SIG-M5 treated with dmso at 0.1 percent for 504 hours (cell line): Measurements from ENCODE around the gene CDKN1C.
A peak's percentile ranks its signal among the peaks of the same experiment; 100 is the strongest.

ENCODE experiments used
- DNase-seq: peaks from one replicate; lab custom pipeline; 2025; ENCODE audit not compliant: unreplicated experiment; lab: John Stamatoyannopoulos, UW

CDKN1C gene

DNA sequence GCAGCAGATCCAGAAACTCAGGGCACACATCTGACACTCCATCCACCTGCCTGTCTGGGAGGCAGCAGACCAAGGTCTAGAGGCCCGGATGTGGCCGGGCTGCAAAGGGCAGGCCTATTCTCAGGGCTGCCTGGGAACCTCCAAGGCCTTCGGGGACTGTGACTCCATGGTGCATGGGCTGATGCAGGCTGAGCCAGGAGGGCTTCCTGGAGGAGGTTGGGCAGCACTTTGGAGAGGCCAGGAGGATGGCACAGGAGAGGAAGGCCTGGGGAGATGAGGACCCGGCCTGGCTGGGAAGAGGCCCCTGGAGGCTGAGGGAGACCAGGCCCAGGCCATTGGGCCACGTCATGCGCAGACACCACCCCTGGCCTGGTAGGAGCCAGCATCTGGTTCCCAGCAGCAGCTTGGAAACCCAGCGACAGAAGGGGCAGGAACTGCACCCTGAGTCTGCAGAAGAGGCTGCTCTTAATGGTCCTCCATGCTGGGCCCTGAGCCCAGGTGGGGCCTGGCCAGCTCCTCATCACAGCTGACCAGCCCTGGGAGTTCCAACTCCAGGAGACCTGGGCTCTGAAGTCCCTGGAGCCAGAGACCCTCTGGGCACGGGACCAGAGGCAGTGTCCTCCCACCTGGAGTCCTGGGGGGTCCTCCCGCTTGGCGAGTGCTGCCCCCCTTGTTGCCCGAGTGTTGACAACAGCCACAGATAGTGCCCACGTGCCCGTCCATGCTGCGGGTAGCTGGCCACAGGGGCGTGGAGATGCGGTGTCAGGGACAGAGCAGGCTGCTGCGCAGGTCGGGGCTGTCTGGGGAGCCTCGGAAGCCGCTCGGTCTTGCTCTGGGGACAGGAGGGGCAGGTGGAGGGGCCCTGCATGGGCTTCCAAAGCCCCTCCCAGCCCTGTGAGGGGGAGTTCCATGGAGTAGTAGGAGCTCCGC lies 38.1 kb upstream of the CDKN1C start:
- no peak for DNase-seq

DNA sequence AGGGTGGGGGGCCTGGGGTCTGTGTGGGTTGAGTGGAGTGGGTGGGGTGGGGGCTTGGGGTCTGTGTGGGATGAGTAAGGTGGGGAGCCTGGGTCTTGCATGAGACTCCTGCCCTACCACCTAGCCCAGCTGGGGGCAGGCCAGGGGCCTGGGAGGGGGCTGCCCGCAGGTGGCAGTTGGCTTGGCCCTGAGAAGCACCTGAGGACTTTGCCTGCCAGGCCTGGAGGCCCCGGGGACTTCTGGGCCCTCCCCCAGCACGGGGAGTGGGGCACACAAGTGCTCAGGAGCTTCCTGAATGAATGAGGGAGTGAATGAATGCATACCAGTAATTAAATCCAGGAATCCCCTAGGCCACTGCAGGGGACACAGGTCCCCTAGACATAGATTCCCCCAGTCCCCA lies 37.1 kb upstream of the CDKN1C start:
- no peak for DNase-seq

DNA sequence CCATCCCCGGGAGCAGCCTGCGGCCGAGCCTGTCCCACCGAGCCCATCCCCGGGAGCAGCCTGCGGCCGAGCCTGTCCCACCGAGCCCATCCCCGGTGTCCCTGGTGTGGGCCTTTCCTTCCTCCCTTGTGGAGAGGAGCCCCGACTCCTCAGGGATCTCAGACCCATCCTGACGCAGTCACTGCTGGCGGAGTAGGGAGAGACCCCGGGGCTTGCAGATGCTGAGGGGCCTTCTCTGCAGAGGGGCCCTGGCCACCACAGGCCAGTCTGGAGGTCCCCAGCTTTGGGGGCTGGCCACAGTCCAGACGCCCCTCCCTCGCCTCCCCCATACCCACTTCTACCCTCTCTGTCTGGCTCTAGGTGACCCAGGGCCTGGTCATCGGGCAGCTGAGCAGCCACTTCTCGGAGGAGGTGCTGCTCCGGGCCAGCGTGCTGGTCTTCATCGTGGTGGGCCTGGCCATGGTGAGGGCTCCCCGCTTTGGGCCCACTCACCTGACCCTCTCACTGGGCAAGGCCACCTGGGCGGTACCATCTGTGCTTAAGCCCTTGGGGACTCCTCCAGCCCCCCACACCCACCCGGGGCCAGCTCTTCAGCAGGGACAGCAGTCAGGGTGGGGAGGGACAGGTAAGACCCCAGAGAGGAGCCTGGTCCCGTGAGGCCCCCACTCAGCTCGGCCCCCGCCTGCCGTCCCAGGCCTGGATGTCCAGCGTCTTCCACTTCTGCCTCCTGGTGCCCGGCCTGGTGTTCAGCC lies 36.3 kb upstream of the CDKN1C start:
- no peak for DNase-seq

DNA sequence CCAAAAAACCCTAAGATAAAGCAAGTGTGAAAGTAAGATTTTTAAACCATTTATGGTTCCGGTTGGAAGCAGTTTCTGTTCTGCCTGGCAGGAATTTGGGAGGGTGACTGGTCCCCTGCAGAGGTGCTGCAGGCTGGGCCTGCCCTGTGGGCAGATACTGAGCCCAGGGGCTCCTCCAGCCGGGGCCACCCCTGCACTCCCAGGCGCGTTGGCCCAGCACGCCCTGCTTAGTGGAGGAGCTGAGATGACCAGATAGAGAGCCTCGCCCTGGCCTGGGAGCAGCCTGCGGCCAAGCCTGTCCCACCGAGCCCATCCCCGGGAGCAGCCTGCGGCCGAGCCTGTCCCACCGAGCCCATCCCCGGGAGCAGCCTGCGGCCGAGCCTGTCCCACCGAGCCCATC lies 35.7 kb upstream of the CDKN1C start:
- no peak for DNase-seq

DNA sequence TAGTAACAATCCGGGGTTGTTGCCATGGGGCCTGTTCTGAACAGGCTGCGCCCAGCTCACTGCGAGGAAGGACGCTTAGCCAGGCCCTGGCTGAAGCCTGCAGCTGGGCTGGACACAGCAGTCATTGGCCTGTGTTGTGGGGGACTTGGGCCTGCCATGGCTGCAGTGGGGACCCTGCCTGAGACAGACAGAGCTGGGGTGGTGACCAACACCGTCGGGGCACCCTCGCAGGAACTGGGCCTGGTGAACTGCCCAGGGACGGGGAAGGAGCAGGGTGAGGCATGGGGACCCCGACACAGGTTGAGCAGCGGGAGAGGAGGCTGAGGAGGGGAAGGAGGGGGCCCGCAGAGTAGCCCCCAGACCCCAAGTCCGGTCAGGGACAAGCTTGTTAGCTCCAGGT lies 34.8 kb upstream of the CDKN1C start:
- DNase-seq = no peak

DNA sequence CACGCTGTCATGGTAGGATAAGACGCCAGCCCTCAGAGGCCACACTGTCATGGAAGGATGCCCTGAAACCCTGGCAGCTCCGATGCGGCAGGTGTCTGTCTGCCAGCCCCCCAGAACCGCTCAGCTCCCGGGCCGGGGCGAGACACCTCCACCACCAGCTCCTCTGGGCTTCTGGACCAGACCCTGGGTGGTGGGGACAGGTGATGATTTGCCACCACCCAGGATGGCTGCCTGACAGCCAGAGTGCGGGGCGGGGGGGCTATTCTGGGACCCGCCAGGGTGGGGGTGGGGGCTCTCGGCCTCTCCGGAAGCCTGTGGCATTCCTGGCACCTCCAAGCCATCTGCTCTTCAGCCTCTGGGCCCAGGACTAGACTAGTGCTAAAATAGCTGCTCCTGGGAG lies 34.3 kb upstream of the CDKN1C start:
- no peak for DNase-seq

DNA sequence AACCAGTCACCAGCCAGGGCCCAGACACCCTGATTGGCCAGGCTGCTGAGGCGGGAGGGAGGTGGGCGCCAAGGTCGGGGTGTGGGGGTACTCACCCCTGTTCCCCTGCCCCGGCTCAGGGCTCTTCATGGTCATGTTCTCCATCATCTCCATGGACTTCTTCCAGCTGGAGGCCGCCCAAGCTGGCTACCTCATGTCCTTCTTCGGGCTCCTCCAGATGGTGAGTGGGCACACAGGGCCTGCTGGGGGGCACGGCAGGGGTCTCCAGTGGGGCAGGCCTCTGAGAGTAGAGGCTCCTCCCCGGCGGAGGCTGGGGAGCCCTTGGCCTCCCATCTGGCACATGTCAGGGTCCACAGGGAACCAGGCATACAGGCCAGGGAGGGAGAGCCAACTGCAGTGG lies 33.6 kb upstream of the CDKN1C start:
- DNase-seq = no peak

DNA sequence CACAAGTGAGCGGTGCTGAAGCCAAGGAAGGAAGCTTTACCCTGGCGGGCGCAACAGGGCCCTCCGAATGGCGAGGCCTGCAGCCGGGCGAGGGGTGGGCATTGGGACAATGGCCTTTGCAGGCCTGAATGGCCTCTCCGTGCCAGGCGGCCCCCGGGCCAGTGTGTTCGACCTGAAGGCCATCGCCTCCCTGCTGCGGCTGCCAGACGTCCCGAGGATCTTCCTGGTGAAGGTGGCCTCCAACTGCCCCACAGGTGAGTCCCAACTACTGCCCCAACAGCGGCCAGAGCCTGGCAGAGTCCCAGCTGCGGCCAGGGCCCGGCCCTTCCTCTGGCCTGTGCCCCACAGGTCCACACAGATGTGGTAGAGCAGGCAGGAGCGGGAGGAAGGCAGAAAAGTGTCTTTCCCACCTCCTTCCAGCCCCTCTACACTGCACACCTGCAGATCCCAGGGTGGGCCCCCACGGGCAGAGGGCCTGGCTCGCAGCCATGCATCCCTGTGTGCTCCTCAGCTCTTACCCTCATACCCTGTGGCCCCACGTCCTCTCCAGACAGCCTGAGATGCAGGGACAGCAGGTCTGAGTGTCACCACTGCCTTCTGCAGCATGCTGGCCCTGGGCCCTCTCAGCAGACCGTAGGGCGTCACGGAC lies 32.4 kb upstream of the CDKN1C start:
- DNase-seq = no peak

DNA sequence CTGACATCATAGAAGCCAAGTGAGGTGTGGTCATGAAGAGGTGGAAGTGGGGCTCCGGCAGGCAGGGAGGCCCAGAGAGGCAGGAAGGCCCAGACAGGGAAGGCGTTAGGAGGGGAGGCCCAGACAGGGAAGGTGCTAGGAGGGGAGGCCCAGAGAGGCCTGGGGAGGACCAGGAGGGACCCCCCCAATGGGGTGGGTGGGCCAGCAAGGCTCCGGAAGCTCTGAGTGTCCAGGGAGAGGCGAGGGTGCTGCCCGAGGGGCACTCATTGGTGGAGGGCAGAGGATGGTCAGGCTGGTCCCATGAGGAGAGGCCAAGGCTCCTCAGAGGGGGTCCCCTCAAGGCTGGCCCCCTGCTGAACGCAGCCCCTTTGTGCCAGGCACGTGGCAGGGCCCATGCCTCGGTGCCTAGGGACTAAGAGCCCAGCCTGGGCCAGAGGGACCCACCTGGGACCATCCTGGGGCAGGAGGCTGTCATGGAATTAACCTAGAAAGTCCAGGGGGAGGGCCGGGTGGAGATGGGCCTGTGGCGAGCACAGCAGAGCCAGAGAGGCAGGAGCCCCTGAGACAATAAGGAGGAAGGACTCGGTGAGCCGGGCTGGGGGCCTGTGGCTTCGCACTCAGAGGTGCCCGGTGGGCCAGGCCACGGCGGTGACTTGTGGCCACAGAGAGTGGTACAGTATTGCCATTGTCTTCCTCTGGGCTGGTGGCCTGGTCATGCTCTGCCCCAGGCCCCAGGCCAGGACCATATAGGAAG lies 31.5 kb upstream of the CDKN1C start:
- no peak for DNase-seq

DNA sequence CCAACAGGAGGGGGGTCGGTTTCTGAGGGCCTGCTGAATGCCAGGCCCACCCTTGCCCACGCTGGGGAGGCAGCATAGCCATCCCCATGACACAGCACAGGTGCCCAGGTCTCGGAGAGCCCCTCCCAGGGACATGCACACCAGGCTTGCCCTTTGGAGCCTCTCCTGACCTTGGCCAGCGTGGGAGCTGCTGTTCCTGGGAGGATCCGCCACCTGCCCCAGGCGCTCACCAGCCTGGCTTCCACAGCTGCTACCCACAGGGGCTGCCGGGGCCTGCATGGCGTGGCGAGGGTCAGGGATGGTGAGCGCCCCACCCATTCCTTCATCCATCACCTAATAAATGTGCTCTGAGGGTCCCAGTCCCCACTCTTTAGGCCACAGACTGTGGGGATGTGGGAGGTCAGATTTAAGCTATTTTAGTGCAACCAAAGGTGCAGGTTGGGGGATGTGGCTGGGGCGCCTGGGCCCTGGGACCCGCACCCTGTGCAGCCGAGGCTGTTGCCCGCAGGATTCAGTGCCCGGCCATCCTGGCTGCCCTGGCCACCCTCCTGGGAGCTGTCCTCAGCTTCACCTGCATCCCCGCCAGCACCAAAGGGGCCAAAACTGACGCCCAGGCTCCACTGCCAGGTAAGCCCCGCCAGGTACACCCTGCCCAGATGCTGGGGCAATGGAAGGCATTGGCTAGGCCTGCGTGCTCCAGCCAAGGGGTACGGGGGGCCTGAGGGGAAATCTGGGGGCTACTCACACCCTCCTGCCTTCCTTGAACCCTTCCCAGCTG lies 30.7 kb upstream of the CDKN1C start:
- DNase-seq = no peak

DNA sequence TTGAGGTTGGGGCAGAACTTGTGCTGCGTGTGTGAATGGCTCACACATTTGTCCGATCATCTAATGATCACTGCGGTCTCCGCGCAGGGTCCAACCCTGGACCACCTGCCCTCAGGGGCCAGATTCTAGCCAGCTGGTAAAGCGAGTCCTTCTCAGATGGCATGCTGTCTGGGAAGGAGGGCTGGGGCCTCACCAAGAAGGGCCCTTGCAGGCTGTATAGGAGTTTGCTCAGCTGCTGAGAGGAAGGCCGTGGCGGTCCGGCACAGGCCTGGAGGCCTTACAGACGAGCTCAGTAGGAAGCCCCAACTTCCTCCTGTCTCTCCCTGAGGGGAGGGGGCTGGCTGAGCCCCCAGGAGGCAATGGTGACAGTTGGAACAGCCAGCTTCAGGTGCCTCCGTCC lies 29.9 kb upstream of the CDKN1C start:
- DNase-seq = no peak

DNA sequence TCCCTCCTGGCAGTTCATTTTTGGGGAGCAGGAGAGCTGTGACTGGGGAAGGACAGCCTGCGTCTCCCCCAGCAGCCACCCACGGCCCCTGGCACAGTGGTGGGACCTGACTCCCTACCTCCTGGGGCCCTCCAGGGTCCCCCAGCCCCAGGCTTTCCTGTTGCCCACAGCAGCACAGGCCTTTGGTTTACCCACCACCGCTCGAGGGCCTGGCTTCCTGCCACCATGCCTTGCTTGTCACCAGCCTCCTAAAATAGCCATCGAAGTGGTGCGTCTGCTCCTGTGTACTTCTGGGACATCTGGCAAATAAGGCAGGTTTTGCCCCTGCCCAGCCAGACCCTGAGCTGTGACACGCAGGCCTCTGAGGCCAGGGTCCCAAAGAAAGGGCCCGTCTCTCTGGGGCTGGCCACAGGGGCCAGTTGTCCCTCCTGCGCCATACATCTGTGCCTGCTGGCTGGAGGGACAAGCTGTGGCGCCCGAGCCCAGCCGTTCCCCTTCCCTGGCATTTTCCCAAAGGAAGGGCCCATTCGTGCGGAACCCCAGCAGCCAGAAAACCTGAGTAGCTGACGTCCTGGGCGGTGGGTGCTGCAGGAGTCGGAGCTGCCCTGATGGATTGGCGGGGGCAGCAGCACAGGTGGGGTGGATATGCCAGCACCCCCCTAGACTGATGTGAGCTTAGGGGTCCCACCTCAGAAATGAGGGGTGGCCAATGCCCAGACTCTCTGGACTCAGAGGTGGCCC lies 29.1 kb upstream of the CDKN1C start:
- DNase-seq = no peak

DNA sequence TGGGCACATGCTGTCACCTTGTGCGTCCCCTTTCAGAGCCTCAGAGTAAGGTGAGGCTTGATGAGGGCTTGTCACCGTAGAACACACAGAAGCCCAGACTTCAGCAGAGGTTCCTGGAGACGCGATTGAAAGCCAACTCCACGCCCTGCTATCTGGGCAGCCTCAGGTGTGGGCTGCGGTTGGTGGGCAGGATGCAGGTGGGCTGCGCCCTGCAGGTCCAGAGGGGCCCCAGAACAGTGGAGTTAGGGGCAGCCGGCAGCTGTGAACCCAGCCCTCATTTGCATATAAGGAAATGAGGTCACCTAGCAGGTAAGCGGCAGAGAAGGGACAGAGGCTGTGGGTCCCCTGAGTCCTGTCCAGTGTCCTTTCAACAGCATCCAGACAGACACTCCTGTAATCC lies 28.2 kb upstream of the CDKN1C start:
- DNase-seq = no peak

DNA sequence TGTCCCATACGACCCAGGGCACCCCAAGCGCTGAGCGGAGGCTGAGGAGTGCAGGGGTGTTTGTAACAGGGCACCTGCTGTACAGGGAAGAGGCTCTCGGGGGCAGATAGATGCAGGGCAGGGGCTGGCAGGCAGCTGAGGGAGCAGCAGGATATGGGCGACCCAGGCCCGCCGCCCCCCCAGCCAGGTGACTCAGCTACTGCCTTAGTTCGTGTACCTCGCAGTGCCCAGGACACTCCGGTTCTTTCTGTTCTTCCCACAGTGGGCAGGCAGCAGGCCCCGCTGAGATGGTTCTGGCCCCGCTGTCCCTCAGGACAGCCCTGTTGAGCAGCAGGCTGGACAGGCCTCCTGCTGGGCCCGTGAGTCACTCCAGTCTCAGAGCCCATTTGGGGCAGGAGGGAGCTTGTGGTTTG lies 27.4 kb upstream of the CDKN1C start:
- DNase-seq = no peak

DNA sequence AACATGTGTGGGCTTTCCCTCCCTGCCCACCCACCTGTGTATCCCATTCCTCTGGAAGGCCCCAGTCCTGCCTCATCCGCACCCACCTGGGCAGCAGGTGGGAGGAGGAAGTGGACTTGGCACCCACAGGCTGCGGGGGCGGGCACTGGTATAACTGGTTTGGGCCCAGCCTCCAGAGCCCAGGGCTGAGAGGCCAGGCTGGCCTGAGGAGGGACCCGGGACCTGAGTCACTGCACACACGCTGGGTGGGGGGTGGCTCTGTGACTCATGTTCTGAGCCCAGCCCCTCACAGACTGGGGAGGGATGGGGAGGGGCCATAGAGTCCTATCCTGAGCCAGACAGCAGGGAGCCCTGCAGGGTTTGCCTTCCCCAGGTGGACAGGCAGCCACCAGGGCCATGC lies 26.9 kb upstream of the CDKN1C start:
- peak; percentile 36 for DNase-seq

DNA sequence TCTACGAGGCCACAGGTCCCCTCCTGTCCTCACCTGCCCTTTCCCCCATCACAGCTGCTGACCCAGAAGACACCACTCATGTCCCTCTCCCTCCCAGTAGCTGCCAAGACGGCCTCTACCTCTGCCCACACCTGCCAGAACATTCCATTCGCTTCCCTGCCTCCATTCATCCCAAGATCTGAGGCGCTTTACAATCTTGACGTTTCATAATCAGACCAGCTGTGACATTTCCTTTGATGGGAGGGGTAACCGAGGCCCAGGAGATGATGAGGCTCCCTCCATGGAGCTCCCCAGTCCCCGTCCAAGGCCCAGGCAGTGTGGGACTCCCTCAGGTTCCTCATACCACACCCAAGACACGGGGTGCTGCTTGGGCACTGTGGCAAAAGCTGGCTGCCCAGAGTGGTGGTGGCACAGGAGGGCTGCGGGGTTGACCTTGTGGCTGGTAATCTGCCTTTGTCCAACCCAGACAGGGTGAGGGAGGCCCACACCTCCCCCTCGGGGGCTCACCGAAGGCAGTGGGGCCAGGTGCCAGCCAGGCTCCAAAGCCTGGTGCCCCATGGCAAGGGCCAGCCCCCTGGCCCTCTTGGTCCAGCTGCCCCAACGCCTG lies 26.3 kb upstream of the CDKN1C start:
- DNase-seq = no peak

DNA sequence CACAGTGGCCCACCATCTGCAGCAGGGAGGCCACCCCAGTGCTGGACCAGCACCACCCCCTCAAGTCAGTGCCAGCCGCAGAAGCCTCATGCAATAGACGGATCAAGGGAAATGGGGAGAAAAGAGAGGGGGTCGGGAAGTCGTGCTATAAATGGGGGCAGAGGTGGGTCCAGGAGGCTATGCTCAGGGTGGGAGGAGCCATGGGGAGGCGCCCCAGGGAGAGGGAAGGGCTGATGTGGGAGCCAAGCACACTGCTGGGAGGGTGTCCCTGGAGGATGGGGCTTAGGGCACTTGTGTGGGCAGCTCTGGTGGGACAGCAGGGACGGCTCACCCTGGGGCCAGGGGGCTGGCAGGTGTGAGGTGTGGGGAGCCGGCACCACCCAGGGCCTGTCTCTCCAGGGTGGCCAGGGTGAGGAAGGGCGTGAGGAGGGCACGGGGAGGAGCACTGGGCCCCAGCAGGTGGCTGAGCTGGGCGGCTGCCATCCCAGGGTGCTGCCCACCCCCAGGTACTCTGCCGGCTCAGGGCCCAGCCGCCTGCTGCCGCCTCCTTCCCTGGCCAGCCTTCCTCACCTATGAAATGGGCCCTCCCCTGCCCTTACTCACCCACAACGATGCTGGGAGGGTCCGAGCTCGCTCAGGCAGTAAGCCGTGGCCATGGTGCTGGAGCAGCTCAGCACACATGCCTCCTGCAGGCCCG lies 25.7 kb upstream of the CDKN1C start:
- DNase-seq = no peak

DNA sequence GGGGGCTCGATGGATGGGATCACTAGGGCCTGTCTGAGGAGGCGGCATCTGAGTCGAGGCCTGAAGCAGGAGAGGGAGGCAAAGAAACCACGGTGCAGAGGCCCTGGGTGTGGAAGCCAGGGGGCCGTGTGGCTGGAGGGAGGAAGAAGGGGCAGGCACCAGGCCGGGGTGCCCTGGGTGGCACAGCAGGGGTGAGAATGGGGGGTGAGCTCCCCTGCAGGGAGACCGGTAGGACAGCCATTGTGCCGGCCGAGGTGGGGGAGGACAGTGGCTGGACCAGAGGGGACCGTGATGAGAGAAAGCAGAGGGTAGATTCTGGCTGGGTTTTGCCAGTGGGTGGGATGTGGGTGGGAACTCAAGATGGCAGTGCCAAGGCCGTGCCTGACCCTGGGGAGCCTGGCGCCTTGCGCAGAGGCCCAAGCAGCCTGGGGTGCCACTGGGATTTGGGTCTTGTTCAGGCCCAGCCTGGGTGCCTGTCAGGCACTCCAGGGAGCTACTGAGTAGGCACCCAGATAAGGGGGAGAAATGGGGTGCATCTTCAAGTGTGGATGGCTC lies 24.9 kb upstream of the CDKN1C start:
- DNase-seq = no peak
